SJCRH30 (cell line): ENCODE results near the gene TEX11. TPM values are rescaled to one million over a fixed set of nuclear protein-coding genes. Genes with fewer than 3 reads are reported as not detected.
"Not testable (repeated sequence)": the region's sequence is repeated elsewhere in the genome, so short reads cannot be mapped to it uniquely, and the experiment has no call there.

ENCODE experiments used
- DNase-seq, 2 experiments: peaks; one replicate each; pipeline ENCODE4 v3.0.0-alpha.2; 2015 to 2020
- H3K27ac ChIP-seq: fragments of 250-450 bp; sonication (Bioruptor Pico); 2 replicates; pipeline ENCODE4 v1.5.1; 2020; ENCODE audit warnings: mild to moderate bottlenecking, moderate library complexity
- H3K27me3 ChIP-seq: fragments of 250-450 bp; sonication (Bioruptor Pico); 2 replicates; pipeline ENCODE4 v1.5.1; 2020; ENCODE audit warnings: mild to moderate bottlenecking, moderate library complexity
- H3K36me3 ChIP-seq: fragments of 250-450 bp; sonication (Bioruptor Pico); 2 replicates; pipeline ENCODE4 v1.5.1; 2020; ENCODE audit warnings: mild to moderate bottlenecking, moderate library complexity
- H3K4me1 ChIP-seq: fragments of 250-450 bp; sonication (Bioruptor Pico); 2 replicates; pipeline ENCODE4 v1.5.1; 2020; ENCODE audit warnings: mild to moderate bottlenecking, moderate library complexity
- H3K4me3 ChIP-seq: fragments of 250-450 bp; sonication (Bioruptor Pico); 2 replicates; pipeline ENCODE4 v1.5.1; 2020; ENCODE audit warnings: mild to moderate bottlenecking, moderate library complexity
- H3K9me3 ChIP-seq: fragments of 250-450 bp; sonication (Bioruptor Pico); replicated peaks from 2 replicates; pipeline ENCODE4 v1.5.1; 2020; ENCODE audit warnings: mild to moderate bottlenecking, moderate library complexity
- total RNA-seq: library from RNA; depleted of rRNA; stranded (reverse); fragments of >200 nt; shearing (Covaris generic); gene quantifications from 2 replicates; pipeline ENCODE4 v1.2.3, GENCODE V29; 2014

TEX11 gene
- total RNA-seq, 1 experiment from 2014 or later: 0.08 TPM

DNA sequence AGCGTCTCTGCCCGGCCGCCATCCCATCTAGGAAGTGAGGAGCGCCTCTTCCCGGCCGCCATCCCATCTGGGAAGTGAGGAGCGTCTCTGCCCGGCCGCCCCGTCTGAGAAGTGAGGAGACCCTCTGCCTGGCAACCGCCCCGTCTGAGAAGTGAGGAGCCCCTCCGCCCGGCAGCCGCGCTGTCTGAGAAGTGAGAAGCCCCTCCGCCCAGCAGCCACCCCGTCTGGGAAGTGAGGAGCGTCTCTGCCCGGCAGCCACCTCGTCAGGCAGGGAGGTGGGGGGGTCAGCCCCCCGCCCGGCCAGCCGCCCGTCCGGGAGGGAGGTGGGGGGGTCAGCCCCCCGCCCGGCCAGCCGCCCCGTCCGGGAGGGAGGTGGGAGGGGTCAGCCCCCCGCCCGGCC, 229.1 kb downstream of the TEX11 start:
- not testable (repeated sequence) for H3K4me1 ChIP-seq, H3K27ac ChIP-seq, H3K9me3 ChIP-seq, H3K4me3 ChIP-seq, H3K36me3 ChIP-seq, DNase-seq, H3K27me3 ChIP-seq

DNA sequence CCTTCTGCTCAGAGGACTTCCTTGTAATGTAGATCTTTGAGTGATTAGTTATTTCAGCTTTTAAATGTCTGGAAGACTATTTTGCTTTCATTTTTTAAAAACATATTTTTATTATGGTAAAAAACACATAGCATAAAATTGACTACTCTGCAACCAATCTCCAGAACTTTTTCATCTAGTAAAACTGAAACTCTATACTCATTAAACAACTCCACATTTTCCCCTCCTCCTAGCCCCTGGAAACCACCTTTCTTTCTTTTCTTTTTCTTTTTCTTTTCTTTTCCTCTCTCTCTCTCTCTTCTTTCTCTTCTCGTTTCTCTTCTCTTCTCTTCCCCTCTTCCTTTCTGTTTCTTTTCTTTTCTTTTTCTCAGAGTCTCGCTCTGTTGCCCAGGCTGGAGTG, 233.2 kb downstream of the TEX11 start:
- no peak overlapping the region for H3K27ac ChIP-seq
- H3K4me3 ChIP-seq: no peak overlapping the region
- no peaks in the 10 kb centered on the region for H3K4me1 ChIP-seq
- H3K36me3 ChIP-seq: no peaks in the 10 kb centered on the region
- H3K9me3 ChIP-seq: no peaks in the 10 kb centered on the region
- H3K27me3 ChIP-seq: no peaks in the 10 kb centered on the region
- no peak for DNase-seq

DNA sequence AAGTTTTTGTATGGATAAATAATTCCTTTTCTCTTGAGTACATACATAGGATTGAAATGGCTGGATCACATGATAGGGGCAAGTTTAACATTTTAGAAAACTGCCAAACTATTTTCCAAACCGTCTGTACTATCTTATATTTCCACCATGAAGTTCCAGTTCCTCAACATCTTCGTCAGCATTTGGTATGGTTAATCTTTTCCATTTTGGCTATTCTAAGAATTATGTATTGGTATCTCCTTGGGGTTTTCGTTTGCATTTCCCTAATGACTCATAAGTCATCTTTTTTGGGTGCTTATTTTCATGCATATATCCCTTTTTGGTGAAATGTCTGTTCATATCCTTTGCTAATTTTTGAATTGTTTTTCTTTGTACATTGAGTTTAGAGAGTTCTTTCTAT, 236.2 kb downstream of the TEX11 start:
- Histone ChIP-seq H3K27me3 (no peaks in the 10 kb centered on the region), H3K4me3 (no peak overlapping the region), H3K9me3 (no peaks in the 10 kb centered on the region), H3K4me1 (no peaks in the 10 kb centered on the region), H3K27ac (no peak overlapping the region), H3K36me3 (no peaks in the 10 kb centered on the region)
- DNase-seq: no peak

GRCh38 chrX:70669120-70669519, 239.4 kb downstream of the TEX11 start:
- H3K27me3 ChIP-seq: no peaks in the 10 kb centered on the region
- H3K36me3 ChIP-seq: no peaks in the 10 kb centered on the region
- H3K4me3 ChIP-seq: no peak overlapping the region
- no peaks in the 10 kb centered on the region for H3K4me1 ChIP-seq
- DNase-seq: no peak
- no peaks in the 10 kb centered on the region for H3K9me3 ChIP-seq
- no peak overlapping the region for H3K27ac ChIP-seq

DNA sequence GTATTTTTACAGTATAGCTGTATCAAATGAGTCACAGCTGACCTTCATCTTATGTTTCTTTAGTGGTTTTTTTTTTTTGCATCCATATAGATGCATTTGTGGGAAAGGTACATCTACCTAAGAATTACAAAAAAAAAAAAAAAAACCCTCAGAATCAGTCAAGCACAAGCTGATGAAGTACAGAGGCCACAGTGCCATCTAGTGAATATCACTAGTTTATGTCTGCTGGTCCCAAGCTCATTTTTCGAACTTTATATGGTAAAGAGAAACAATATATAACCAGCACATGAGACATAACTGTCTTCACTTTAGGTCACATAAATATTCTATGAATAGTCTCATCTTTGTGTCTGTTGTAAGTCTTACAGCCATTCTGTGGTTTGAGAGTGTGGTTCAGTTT, 243.8 kb downstream of the TEX11 start:
- DNase-seq: peak in 1 of 2 experiments; percentile 38
- Histone ChIP-seq H3K4me1 (no peaks in the 10 kb centered on the region), H3K36me3 (no peaks in the 10 kb centered on the region), H3K9me3 (no peaks in the 10 kb centered on the region), H3K4me3 (no peak overlapping the region), H3K27ac (no peak overlapping the region), H3K27me3 (0 out of 2 replicates have a peak, but pooled peaks cover 3% of the 10 kb centered on the region)

DNA sequence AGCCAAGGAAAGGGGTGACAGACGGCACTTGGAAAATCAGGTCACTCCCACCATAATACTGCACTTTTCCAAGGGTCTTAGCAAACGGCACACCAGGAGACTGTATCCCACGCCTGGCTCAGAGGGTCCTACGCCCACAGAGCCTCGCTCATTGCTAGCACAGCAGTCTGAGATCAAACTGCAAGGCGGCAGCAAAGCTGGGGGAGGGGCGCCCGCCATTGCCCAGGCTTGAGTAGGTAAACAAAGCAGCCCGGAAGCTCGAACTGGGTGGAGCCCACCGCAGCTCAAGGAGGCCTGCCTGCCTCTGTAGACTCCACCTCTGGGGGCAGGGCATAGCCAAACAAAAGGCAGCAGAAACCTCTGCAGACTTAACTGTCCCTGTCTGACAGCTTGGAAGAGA, 247.4 kb downstream of the TEX11 start:
- not testable (repeated sequence) for DNase-seq, H3K36me3 ChIP-seq, H3K27ac ChIP-seq, H3K9me3 ChIP-seq, H3K27me3 ChIP-seq, H3K4me3 ChIP-seq, H3K4me1 ChIP-seq

DNA sequence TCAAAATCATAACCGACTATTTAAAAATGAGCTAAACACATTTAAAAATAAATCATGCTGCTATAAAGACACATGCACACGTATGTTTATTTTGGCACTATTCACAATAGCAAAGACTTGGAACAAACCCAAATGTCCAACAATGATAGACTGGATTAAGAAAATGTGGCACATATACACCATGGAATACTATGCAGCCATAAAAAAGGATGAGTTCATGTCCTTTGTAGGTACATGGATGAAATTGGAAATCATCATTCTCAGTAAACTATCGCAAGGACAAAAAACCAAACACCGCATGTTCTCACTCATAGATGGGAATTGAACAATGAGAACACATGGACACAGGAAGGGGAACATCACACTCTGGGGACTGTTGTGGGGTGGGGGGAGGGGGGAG, 251.0 kb downstream of the TEX11 start:
- not testable (repeated sequence) for H3K9me3 ChIP-seq, H3K4me3 ChIP-seq, DNase-seq, H3K4me1 ChIP-seq, H3K27ac ChIP-seq, H3K36me3 ChIP-seq, H3K27me3 ChIP-seq

- no peak overlapping the region for H3K27ac ChIP-seq
Observed at GRCh38 chrX:70656304-70656703, 252.2 kb downstream of the TEX11 start.

GRCh38 chrX:70647910-70648309, 260.6 kb downstream of the TEX11 start:
- not testable (repeated sequence) for DNase-seq, H3K9me3 ChIP-seq, H3K27me3 ChIP-seq, H3K4me1 ChIP-seq, H3K36me3 ChIP-seq, H3K4me3 ChIP-seq, H3K27ac ChIP-seq

More at GRCh38 chrX:70656304-70656703, 252.2 kb downstream of the TEX11 start:
- H3K4me3 ChIP-seq: no peak overlapping the region
- no peaks in the 10 kb centered on the region for H3K9me3 ChIP-seq
- no peak for DNase-seq
- H3K36me3 ChIP-seq: no peaks in the 10 kb centered on the region
- no peaks in the 10 kb centered on the region for H3K4me1 ChIP-seq
- H3K27me3 ChIP-seq: no peaks in the 10 kb centered on the region

DNA sequence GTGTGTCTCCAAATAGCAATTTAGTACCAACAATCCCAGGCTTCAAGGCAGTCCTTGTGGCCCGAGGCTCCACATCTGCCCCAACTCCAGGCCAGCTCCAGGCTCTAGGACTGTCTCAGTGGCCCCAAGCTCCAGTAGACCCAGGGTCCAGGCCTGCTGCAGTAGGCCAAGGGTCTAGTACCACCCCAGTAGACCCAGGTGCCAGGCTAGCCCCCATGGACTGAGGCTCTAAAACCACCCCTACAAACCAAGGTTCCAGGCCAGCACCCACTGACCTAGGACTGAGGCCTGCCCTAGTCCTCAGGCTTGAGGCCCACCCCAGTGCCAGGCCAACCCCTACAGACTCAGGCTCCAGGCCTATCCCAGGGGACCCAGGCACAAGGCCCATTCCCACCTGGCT, 272.3 kb downstream of the TEX11 start:
- DNase-seq: no peak
- H3K27me3 ChIP-seq: no peaks in the 10 kb centered on the region
- H3K27ac ChIP-seq: no peak overlapping the region
- H3K36me3 ChIP-seq: no peaks in the 10 kb centered on the region
- no peak overlapping the region for H3K4me3 ChIP-seq
- H3K4me1 ChIP-seq: no peaks in the 10 kb centered on the region
- H3K9me3 ChIP-seq: no peaks in the 10 kb centered on the region

DNA sequence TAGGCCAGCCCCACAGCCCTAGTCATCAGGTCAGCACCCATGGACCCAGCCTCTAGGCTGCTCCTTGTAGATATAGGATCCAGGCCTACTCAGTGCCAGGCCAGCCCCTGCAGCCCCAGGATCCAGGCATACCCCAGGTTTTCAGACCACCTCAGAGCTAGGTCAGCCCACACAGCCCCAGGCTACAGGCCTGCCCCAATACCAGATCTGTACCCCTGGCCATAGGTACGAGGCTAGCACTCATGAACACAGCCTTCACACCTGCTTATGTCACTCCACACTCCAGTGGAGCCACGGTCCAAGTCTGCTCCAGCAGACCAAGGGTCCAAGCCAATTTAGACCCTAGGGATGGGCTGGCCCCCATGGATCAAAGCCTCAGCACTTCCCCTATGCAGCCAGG, 272.8 kb downstream of the TEX11 start:
- DNase-seq: no peak
- no peaks in the 10 kb centered on the region for H3K4me1 ChIP-seq
- no peak overlapping the region for H3K27ac ChIP-seq
- no peaks in the 10 kb centered on the region for H3K27me3 ChIP-seq
- H3K36me3 ChIP-seq: no peaks in the 10 kb centered on the region
- no peaks in the 10 kb centered on the region for H3K9me3 ChIP-seq
- H3K4me3 ChIP-seq: no peak overlapping the region

GRCh38 chrX:70635227-70635626, 273.3 kb downstream of the TEX11 start:
- no peaks in the 10 kb centered on the region for H3K36me3 ChIP-seq
- no peaks in the 10 kb centered on the region for H3K9me3 ChIP-seq
- H3K4me1 ChIP-seq: no peaks in the 10 kb centered on the region
- no peaks in the 10 kb centered on the region for H3K27me3 ChIP-seq
- H3K4me3 ChIP-seq: no peak overlapping the region
- no peak overlapping the region for H3K27ac ChIP-seq
- no peak for DNase-seq

DNA sequence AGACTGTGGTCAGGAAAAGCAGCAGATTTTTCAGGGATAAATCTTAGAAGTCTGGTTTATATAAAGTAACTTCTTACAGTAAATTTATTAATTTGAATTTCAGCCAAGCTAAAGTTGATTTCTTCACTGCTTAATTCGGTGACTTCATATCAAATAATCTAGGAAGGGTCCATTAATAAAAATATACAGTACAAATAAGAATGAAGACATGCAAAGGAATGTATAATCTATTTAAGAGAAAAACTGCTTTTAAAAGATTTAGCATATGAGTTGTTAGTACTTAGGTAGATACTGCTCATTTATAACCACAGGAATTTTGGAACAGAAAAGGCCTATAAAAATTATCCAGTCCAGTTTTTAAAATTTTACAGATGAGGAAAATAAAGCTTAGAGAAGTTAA, 286.8 kb downstream of the TEX11 start:
- H3K36me3 ChIP-seq: no peaks in the 10 kb centered on the region
- no peaks in the 10 kb centered on the region for H3K4me1 ChIP-seq
- no peak for DNase-seq
- H3K4me3 ChIP-seq: no peak overlapping the region
- no peaks in the 10 kb centered on the region for H3K9me3 ChIP-seq
- H3K27me3 ChIP-seq: no peaks in the 10 kb centered on the region
- H3K27ac ChIP-seq: no peak overlapping the region

DNA sequence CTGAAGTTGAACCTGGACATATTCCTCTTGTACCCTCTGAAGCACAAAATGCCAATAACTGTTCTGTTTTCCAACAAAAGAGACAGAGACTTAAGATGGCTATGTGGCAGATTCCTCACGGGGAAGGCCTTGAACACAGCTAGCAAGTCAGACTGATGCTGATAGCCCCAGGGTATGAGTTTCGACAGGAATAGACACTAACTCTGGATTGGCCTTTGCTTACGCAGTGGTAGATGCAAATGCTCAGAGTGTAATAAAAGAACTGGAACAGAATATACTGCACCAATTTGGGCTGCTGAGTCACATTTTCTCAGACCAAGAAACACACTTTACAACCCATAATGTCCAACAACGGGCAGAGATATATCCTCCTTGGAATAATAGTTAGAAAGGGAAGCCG, 290.0 kb downstream of the TEX11 start:
- DNase-seq: no peak
- Histone ChIP-seq H3K27me3 (no peaks in the 10 kb centered on the region), H3K36me3 (no peaks in the 10 kb centered on the region), H3K4me3 (no peak overlapping the region), H3K4me1 (no peaks in the 10 kb centered on the region), H3K9me3 (no peaks in the 10 kb centered on the region), H3K27ac (no peak overlapping the region)

DNA sequence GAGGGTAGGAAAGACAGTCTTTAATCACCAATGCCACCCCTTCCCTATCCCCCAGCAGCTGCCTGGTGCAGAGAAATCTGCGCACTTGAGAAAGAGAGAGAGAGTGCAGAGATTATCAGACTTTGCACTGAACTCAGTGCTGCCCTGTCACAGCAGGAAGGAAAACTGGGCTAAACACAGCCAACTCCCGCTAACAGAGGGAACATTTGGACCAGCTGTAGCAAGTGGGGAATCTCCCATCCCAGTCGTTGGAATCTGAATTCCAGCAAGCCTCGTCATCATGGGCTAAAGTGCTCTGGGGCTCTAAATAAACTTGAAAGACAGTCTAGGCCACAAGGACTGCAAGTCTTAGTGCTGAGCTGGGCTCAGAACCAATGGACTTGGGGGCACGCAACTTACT, 295.2 kb downstream of the TEX11 start:
- H3K27me3 ChIP-seq: no peaks in the 10 kb centered on the region
- no peak for DNase-seq
- H3K4me3 ChIP-seq: no peak overlapping the region
- H3K9me3 ChIP-seq: no peaks in the 10 kb centered on the region
- H3K36me3 ChIP-seq: no peaks in the 10 kb centered on the region
- no peak overlapping the region for H3K27ac ChIP-seq
- H3K4me1 ChIP-seq: no peaks in the 10 kb centered on the region

DNA sequence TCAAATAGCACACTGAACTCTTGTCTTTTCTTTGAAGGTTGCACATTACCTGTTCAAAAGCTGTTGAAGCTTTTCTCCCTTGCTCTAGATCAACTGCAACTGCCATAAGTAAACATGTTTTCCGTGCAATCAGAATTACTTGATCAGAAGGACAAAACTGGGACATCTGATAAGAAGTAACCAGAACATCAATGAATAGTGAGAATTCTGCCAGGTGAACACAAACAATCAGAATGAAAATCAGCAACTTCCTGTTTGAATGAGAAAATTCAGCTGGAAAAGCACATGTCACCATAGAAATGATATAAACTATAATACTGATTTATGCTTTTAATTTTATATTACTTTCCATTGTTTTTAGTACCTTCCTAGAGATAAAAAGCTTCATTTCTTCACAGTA, 303.2 kb downstream of the TEX11 start:
- Histone ChIP-seq H3K4me3 (no peak overlapping the region), H3K36me3 (no peaks in the 10 kb centered on the region), H3K9me3 (no peaks in the 10 kb centered on the region), H3K27me3 (no peaks in the 10 kb centered on the region), H3K27ac (no peak overlapping the region), H3K4me1 (no peaks in the 10 kb centered on the region)
- no peak for DNase-seq

- Histone ChIP-seq H3K27ac (no peak overlapping the region), H3K9me3 (no peaks in the 10 kb centered on the region), H3K4me3 (no peak overlapping the region), H3K36me3 (no peaks in the 10 kb centered on the region), H3K27me3 (no peaks in the 10 kb centered on the region), H3K4me1 (no peaks in the 10 kb centered on the region)
- peak in 1 of 2 experiments; percentile 3 for DNase-seq
Observed at GRCh38 chrX:70592091-70592490, 316.4 kb downstream of the TEX11 start.
